GM18511 (cell line): ENCODE measurements around the gene TEKTIP1.
"Not testable (repeated sequence)": the region's sequence is repeated elsewhere in the genome, so short reads cannot be mapped to it uniquely, and the experiment has no call there.

ENCODE experiments used
- ATAC-seq: cut with Tn5 transposase; IDR thresholded peaks from one replicate; pipeline ENCODE4 v1.9.1; 2021; ENCODE audit warnings: mild to moderate bottlenecking, moderate library complexity; ENCODE audit not compliant: unreplicated experiment

TEKTIP1 gene

GRCh38 chr19:3507371-3508120, 31.4 kb upstream of the TEKTIP1 start:
- no peak for ATAC-seq

- ATAC-seq = not testable (repeated sequence)
Observed at GRCh38 chr19:3508121-3508661, 30.8 kb upstream of the TEKTIP1 start.

- ATAC-seq = no peak
Observed at GRCh38 chr19:3508771-3509535, 30.0 kb upstream of the TEKTIP1 start.

- no peak for ATAC-seq
Observed at GRCh38 chr19:3509566-3509989, 29.4 kb upstream of the TEKTIP1 start.

GRCh38 chr19:3510727-3511126, 28.2 kb upstream of the TEKTIP1 start:
- no peak for ATAC-seq

- no peak for ATAC-seq
Observed at GRCh38 chr19:3511506-3512251, 27.3 kb upstream of the TEKTIP1 start.

GRCh38 chr19:3512562-3513228, 26.3 kb upstream of the TEKTIP1 start:
- no peak for ATAC-seq

- ATAC-seq = no peak
Observed at GRCh38 chr19:3513229-3514140, 25.5 kb upstream of the TEKTIP1 start.

- ATAC-seq = no peak
Observed at GRCh38 chr19:3514930-3515329, 24.0 kb upstream of the TEKTIP1 start.

- no peak for ATAC-seq
Observed at GRCh38 chr19:3515891-3516422, 23.0 kb upstream of the TEKTIP1 start.

GRCh38 chr19:3516675-3517207, 22.2 kb upstream of the TEKTIP1 start:
- ATAC-seq = no peak

- no peak for ATAC-seq
Observed at GRCh38 chr19:3517638-3518037, 21.3 kb upstream of the TEKTIP1 start.

- ATAC-seq = no peak
Observed at GRCh38 chr19:3518255-3518654, 20.7 kb upstream of the TEKTIP1 start.

- ATAC-seq = no peak
Observed at GRCh38 chr19:3518659-3519058, 20.3 kb upstream of the TEKTIP1 start.

- ATAC-seq = no peak
Observed at GRCh38 chr19:3519126-3519525, 19.8 kb upstream of the TEKTIP1 start.

GRCh38 chr19:3520166-3521103, 18.5 kb upstream of the TEKTIP1 start:
- ATAC-seq = no peak

GRCh38 chr19:3521104-3521445, 17.9 kb upstream of the TEKTIP1 start:
- ATAC-seq = no peak
